C4-2B (cell line): ENCODE data around the gene MEP1B.

ENCODE experiments used
- ZFX ChIP-seq: fragments of 450-650 bp; IDR thresholded peaks from 2 replicates; pipeline ENCODE4 v1.6.1; 2017
- TF ChIP-seq, protein P1 (sequence below): fragments of 450-650 bp; conservative IDR thresholded peaks from 2 replicates; pipeline ENCODE4 v1.5.1; 2017; ENCODE audit warnings: mild to moderate bottlenecking

DNA sequence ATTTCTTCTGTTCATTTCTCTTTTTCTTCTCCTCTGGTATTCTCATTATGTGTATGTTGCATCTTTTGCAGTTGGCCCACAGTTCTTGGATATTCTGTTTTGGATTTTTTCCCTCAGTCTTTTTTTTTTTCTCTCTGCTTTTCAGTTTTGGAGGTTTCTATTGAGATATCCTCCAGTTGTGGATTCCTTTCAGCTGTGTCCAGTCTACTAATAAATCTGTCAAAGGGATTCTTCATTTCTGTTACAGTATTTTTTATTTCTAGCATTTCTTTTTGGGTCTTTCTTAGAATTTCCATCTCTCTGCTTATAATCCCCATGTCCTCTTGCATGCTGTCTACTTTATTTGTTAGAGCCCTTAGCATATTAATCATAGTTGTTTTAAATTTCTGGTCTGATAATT, 6.3 kb upstream of the MEP1B start:
- no peak for TF ChIP-seq ZFX
- TF ChIP-seq, protein P1, sequence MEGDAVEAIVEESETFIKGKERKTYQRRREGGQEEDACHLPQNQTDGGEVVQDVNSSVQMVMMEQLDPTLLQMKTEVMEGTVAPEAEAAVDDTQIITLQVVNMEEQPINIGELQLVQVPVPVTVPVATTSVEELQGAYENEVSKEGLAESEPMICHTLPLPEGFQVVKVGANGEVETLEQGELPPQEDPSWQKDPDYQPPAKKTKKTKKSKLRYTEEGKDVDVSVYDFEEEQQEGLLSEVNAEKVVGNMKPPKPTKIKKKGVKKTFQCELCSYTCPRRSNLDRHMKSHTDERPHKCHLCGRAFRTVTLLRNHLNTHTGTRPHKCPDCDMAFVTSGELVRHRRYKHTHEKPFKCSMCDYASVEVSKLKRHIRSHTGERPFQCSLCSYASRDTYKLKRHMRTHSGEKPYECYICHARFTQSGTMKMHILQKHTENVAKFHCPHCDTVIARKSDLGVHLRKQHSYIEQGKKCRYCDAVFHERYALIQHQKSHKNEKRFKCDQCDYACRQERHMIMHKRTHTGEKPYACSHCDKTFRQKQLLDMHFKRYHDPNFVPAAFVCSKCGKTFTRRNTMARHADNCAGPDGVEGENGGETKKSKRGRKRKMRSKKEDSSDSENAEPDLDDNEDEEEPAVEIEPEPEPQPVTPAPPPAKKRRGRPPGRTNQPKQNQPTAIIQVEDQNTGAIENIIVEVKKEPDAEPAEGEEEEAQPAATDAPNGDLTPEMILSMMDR = no peak
